Spinal cord (tissue), 10 donors: ENCODE measurements around the gene ZNF679. TPM values are rescaled to one million over a fixed set of nuclear protein-coding genes. Genes with fewer than 3 reads are reported as not detected.
"Not testable (repeated sequence)": the region's sequence is repeated elsewhere in the genome, so short reads cannot be mapped to it uniquely, and the experiment has no call there.

Source experiments
- DNase-seq, 6 donors: peaks; one replicate each; pipeline versions ENCODE4 v3.0.0 to v3.0.0-alpha.2; 2013 to 2015; ENCODE audit warnings: low spot score in 6 of 6, low read depth in 4 of 6
- H3K27ac ChIP-seq: one replicate; pipeline ENCODE4 v1.5.1; 2013; ENCODE audit warnings: low read depth, low read length, control low read depth
- H3K27me3 ChIP-seq: one replicate; pipeline ENCODE4 v1.6.1; 2013; ENCODE audit warnings: low read length; ENCODE audit not compliant: control insufficient read depth, insufficient read depth
- H3K36me3 ChIP-seq: one replicate; pipeline ENCODE4 v1.6.1; 2013; ENCODE audit warnings: low read length; ENCODE audit not compliant: control insufficient read depth, insufficient read depth
- H3K4me1 ChIP-seq: one replicate; pipeline ENCODE4 v1.6.1; 2013; ENCODE audit warnings: low read length; ENCODE audit not compliant: control insufficient read depth, insufficient read depth
- H3K4me3 ChIP-seq: one replicate; pipeline ENCODE4 v1.5.1; 2013; ENCODE audit warnings: low read depth, low read length, control low read depth
- H3K9me3 ChIP-seq: one replicate; pipeline ENCODE4 v1.6.1; 2013; ENCODE audit warnings: low read length; ENCODE audit not compliant: control insufficient read depth, insufficient read depth
- WGBS: methylation state at CpG from one replicate; pipeline ENCODE4 v1.1.5; 2013; ENCODE audit warnings: missing lambda C conversion rate; ENCODE audit not compliant: insufficient coverage; 5-methylcytosine and 5-hydroxymethylcytosine counted together
- long read RNA-seq, 4 donors: transcript quantifications; one replicate each; lab custom pipeline, GENCODE V29; 2026
- polyA plus RNA-seq, 2 donors: library from polyadenylated mRNA; unstranded; fragments of 120-200 nt; gene quantifications; one replicate each; pipeline ENCODE4 v1.2.1, GENCODE V29; 2013; ENCODE audit not compliant: insufficient read length in 2 of 2
- total RNA-seq, 2 donors: library from RNA; depleted of rRNA in 1 of 2; stranded (reverse); fragments of 120-200 nt in 1 of 2; fragments of >200 nt in 1 of 2; gene quantifications; one replicate each; pipeline versions ENCODE4 v1.2.3 to v1.2.4, GENCODE V29; 2013 to 2014
- donor health status: healthy.

ZNF679 gene
- total RNA-seq (not detected), polyA plus RNA-seq (not detected)
- long read RNA-seq, donor 1 = 0 reads
- long read RNA-seq, donor 2 = 0 reads
- long read RNA-seq, donor 3 = 0 reads
- long read RNA-seq, donor 4 = 0 reads

DNA sequence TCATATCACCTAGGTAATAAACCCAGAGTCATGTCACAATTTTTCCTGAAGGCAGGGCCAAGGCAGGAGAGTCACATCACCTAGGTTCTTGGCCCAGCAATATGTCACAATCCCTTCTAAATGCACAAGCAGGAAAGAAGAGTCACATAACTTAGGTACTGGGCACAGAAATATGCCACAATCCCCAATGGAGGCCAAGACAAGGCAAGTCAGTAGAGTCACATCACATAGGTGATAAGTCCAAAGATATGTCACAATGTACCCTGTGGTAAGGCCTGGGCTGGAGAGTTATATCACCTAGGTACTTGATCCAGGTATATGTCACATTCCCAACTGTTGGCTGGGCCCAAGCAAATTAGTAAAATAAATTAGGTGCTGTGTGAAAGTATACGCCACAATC lies at the start of gene ZNF679:
Gene ZNF679 (plus strand): TSS at position 301 of the 400 bp plus-strand sequence. CDS start 20,644 bp downstream, outside the sequence.
- H3K27me3 ChIP-seq, H3K27ac ChIP-seq, H3K36me3 ChIP-seq, DNase-seq, H3K4me1 ChIP-seq, H3K4me3 ChIP-seq, H3K9me3 ChIP-seq: not testable (repeated sequence)
- 100% methylated on average over 1 of the region's 1 CpG for WGBS

- Histone ChIP-seq H3K4me3 (no peak overlapping the region), H3K4me1 (no peaks in the 10 kb centered on the region), H3K27ac (no peak overlapping the region), H3K27me3 (no peaks in the 10 kb centered on the region), H3K36me3 (no peaks in the 10 kb centered on the region), H3K9me3 (peaks cover 12% of the 10 kb centered on the region)
- 51% methylated on average over 3 of the region's 4 CpGs for WGBS
- no peak for DNase-seq
These were observed 47.3 kb upstream of the ZNF679 start for GRCh38 chr7:64180989-64181388.

DNA sequence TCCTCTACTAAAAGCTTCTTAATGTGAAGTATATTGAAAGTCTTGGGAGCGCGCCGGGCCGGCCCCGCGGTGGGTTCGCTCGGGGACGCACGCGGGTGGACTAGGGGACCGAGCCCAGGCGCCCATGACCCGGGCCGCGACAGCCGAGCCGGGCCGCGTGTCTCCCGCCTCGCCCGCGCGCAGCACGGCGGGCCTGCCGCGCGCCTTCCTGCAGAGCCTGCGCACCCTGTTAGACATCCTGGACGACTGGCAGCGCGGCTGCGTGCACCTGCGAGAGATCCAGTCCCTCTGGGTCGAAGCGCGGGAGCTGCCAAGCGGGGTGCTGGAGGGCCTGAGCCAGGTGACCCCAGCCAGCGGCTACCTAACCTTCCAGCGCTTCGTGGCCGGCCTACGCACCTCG lies 46.7 kb upstream of the ZNF679 start:
- H3K4me3 ChIP-seq = no peak overlapping the region
- H3K27ac ChIP-seq = no peak overlapping the region
- H3K4me1 ChIP-seq = no peaks in the 10 kb centered on the region
- H3K9me3 ChIP-seq = peaks cover 10% of the 10 kb centered on the region
- DNase-seq = no peak
- no peaks in the 10 kb centered on the region for H3K27me3 ChIP-seq
- 27% methylated on average over 46 of the region's 46 CpGs for WGBS
- no peaks in the 10 kb centered on the region for H3K36me3 ChIP-seq

GRCh38 chr7:64182036-64182790 lies 46.1 kb upstream of the ZNF679 start:
- DNase-seq = no peak

GRCh38 chr7:64183126-64183742 lies 45.0 kb upstream of the ZNF679 start:
- DNase-seq = no peak
- H3K27ac ChIP-seq = no peak overlapping the region
- no peaks in the 10 kb centered on the region for H3K36me3 ChIP-seq
- H3K4me3 ChIP-seq = no peak overlapping the region
- H3K27me3 ChIP-seq = no peaks in the 10 kb centered on the region
- WGBS = 25% methylated on average over 28 of the region's 31 CpGs
- H3K9me3 ChIP-seq = peaks cover 7% of the 10 kb centered on the region
- H3K4me1 ChIP-seq = no peaks in the 10 kb centered on the region

More at GRCh38 chr7:64182036-64182790, 46.1 kb upstream of the ZNF679 start:
- Histone ChIP-seq H3K27me3 (no peaks in the 10 kb centered on the region), H3K27ac (no peak overlapping the region), H3K4me3 (no peak overlapping the region), H3K9me3 (peaks cover 7% of the 10 kb centered on the region), H3K4me1 (no peaks in the 10 kb centered on the region), H3K36me3 (no peaks in the 10 kb centered on the region)
- 23% methylated on average over 66 of the region's 66 CpGs for WGBS

DNA sequence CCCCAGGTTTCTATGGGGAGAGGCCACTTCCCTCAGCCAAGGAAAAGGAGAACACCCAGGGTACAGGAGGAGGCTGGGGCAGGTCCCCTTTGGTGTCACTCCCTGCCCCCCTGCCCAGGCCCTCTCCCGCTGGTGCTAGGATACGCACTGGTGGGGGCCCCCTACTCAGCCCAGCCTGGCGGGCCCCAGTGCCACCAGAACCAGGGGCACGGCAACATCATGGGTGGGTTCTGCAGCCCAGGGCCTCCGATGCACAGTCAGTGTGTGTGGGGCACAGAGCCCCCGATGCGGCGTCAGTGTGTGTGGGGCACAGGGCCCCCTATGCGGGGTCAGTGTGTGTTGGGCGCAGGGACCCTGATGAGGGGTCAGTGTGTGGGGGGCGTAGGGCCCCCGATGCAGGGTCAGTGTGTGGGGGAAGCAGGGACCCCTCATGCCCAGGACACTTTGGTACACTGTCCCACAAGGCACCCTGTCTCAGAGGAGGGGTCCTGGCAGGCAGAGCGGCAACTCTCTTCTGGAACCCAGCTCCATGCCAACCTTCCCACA lies 44.4 kb upstream of the ZNF679 start:
- DNase-seq = no peak
- Histone ChIP-seq H3K4me1 (no peaks in the 10 kb centered on the region), H3K27me3 (no peaks in the 10 kb centered on the region), H3K4me3 (no peak overlapping the region), H3K36me3 (no peaks in the 10 kb centered on the region), H3K27ac (no peak overlapping the region), H3K9me3 (peaks cover 7% of the 10 kb centered on the region)
- WGBS = 89% methylated on average over 12 of the region's 13 CpGs

DNA sequence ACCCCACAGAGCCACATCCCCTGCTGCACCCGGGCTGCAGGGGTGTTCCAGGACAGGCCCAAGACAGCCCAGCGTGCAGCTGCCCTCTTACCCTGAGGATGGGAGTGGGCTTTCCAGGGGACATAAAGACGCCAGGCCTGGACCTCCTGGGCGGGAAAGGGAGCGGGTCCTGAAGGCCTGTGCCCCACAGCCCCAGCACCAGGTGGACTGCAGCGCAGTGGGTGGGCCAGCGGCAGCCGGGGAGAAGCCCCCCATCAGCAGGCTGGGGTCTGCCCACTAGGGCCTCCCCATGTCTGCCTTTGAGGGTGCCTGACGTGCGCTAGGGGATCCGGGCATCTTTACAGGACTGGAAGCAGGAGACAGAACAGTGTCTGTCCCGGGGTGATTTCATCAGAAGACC lies 43.9 kb upstream of the ZNF679 start:
- 90% methylated on average over 11 of the region's 12 CpGs for WGBS
- no peaks in the 10 kb centered on the region for H3K4me1 ChIP-seq
- no peaks in the 10 kb centered on the region for H3K36me3 ChIP-seq
- H3K27me3 ChIP-seq = no peaks in the 10 kb centered on the region
- H3K9me3 ChIP-seq = peaks cover 7% of the 10 kb centered on the region
- no peak overlapping the region for H3K27ac ChIP-seq
- no peak for DNase-seq
- H3K4me3 ChIP-seq = no peak overlapping the region

DNA sequence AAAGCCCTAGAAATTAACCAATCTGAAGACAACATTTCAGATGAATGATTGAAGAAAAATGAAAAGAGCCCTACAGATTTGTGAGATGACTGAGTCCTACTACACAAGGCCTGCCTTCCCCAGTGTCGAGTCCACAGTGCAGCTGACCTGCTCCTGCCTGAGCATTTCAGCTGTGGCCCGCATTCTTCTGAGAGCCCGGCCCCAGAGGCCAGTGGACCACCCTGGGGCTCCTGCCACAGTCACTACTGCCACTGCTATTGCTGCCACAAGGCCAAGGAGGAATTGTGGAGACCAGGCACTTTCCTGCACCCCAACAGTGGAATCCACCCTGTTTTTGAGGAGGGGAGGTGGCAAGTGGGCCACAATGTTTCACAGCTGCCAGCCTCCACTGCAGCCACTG lies 40.9 kb upstream of the ZNF679 start:
- H3K36me3 ChIP-seq = no peaks in the 10 kb centered on the region
- 51% methylated on average over 2 of the region's 3 CpGs for WGBS

DNA sequence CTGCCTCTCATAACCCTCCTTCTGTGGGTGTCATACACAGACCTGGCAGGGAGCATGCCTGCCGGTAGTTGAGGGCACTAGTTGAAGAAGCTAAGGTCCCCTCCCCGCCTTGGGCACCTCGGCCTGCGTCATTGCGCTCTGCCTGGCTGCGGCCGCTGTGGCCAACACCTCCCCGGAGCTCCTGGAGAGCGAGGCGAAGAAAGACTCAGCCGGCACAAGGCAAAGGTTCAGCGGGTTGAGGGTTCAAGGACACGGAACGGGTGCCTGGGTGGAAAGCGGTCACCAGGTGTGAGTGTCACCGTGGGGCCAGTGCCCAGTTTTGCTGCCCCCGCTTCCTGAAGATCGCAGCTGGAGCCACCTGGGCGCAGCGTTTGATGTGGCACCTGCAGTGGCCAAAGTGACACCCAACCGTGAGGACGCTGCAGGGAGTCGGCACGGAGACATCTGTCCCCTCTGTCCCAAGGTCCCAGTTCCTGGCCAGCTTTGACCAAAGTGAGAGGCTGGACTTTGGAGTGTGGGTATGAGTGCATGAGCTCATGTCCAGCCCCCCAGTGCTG lies 36.0 kb upstream of the ZNF679 start:
- H3K27ac ChIP-seq = no peak overlapping the region
- H3K4me1 ChIP-seq = no peaks in the 10 kb centered on the region
- WGBS = 86% methylated on average over 24 of the region's 24 CpGs
- H3K9me3 ChIP-seq = peaks cover 8% of the 10 kb centered on the region
- DNase-seq = no peak
- H3K36me3 ChIP-seq = no peaks in the 10 kb centered on the region
- no peak overlapping the region for H3K4me3 ChIP-seq
- no peaks in the 10 kb centered on the region for H3K27me3 ChIP-seq

More for the DNA sequence above, 40.9 kb upstream of the ZNF679 start:
- Histone ChIP-seq H3K9me3 (peaks cover 9% of the 10 kb centered on the region), H3K27me3 (no peaks in the 10 kb centered on the region), H3K4me1 (no peaks in the 10 kb centered on the region), H3K4me3 (no peak overlapping the region), H3K27ac (no peak overlapping the region)
- DNase-seq = no peak
